NCI-H146 treated with DMSO at 0.1 percent for 48 hours (cell line): ENCODE results near the gene ADCY2.

Source experiments
- DNase-seq: peaks from one replicate; lab custom pipeline; 2025; ENCODE audit not compliant: unreplicated experiment; lab: John Stamatoyannopoulos, UW

Gene ADCY2

DNA sequence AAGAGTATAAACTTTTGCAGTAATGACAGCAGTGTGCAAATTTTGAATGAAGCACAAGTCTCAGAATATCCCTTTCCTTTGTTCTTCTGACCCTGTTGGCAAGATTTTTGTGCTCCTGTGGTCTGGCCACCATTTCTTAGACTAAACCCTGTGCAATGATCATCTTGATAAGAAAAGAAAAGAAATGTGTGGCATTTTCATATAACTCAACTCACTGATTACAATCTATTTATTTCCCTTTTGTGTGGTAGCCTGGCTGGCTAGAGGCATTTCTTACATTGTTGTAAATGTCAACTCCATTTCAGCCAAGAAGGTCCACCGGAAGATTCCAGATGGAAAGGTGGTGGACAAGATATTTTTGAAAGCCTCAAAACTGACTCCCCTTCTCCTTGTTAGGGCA is 41.9 kb downstream of the ADCY2 start:
- DNase-seq, result no peak

GRCh38 chr5:7445068-7445467 is 49.1 kb downstream of the ADCY2 start:
- no peak for DNase-seq

DNA sequence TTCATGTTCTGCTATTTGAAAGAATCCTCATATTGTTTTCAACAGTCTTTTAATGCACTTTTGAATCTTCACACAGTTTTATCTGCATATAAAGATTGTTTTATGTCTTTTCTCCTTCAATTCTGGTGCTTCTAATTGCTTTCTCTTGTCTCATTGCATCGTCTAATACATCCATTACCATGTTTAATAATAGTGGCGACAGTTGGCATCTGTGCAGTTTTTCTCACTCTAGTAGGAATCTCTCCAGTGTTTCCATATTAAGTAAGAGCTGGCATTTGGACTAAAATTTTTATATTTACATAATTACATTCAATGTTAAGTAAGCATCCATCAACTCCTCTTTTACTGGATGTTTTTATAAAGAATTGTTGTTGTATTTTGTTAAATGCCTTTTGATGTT is 49.9 kb downstream of the ADCY2 start:
- DNase-seq, result no peak

DNA sequence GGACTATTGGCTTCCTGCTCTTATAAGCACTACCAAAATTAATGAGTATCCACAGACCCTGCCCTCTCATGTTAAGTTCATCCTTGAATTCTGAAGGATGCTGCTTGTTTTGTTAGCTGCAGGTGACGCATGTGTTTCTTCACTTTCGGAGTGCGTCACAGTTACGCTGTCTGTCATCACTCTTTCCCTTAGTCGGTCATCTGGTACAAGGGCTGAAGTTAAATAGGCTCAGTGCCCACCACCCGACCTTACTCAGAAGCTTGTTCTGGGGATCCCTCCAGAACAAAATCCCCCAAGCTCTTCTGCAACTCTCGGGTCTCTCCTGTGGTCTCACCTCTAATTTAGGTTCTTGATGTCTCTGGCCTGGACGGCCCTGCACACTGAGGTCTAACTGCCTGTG is 51.0 kb downstream of the ADCY2 start:
- no peak for DNase-seq

DNA sequence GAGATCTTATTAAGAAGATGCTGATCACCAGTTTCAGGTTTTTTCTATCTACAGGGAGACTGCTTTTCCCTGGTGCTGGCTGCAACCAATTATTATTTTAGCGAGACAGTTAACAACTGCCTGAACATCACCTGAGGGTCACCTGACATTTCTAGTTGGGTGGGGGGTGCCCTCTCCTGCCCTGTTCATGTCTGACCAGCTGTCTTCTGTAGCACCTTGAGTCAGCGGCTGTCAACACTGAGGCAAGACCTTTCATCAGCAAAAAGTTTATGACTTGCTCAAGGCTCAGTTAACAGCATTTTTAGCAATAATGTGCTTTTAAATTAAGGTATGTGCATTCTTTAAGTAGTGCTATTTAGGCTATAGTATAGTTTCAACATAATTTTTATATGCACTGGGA is 58.0 kb downstream of the ADCY2 start:
- DNase-seq, result no peak

GRCh38 chr5:7456206-7456605 is 60.3 kb downstream of the ADCY2 start:
- DNase-seq, result no peak

GRCh38 chr5:7461371-7461770 is 65.4 kb downstream of the ADCY2 start:
- no peak for DNase-seq

- no peak for DNase-seq
These were observed 66.8 kb downstream of the ADCY2 start for GRCh38 chr5:7462758-7463157.

DNA sequence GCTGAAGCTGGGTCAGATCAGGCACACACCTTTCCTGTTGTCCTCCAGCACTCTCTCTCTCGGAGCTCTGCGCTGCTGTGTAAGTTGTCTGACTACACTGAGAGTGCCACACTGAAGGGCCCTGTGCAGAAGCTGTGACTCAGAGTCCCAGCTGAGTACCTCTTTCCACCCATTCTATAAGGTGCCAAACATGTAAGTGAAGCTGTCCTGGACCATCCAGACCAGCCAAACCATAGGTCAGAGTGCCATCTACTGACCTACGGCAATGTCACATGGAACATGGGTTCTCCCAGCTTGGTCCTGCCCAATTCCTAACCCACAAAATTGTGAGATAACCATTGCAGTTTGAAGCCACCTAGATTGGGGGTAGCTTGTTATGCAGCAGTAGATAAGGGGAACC is 68.2 kb downstream of the ADCY2 start:
- no peak for DNase-seq

- DNase-seq, result no peak
These were observed 71.2 kb downstream of the ADCY2 start for GRCh38 chr5:7467179-7467578.

DNA sequence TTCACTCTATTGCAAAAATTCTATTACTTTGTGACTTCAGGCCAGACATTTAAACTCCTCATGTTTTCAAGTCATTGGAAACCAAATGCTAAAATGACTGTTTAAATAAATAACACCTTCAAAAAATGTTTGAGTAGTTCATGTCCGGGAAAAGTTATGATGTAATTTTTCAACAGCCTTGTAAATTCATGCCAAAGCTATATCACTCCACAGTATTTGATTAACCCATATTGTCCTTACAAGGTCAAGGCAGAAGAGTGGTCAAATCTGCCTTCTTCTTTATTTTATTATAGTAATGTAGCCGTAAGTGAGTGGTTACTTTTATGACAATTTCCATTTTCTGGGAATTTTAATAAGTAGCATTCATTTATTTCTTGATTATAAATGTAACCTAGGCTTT is 72.8 kb downstream of the ADCY2 start:
- DNase-seq, result no peak

- DNase-seq, result no peak
These were observed 75.8 kb downstream of the ADCY2 start for GRCh38 chr5:7471710-7472109.

- no peak for DNase-seq
These were observed 77.2 kb downstream of the ADCY2 start for GRCh38 chr5:7473115-7473514.

DNA sequence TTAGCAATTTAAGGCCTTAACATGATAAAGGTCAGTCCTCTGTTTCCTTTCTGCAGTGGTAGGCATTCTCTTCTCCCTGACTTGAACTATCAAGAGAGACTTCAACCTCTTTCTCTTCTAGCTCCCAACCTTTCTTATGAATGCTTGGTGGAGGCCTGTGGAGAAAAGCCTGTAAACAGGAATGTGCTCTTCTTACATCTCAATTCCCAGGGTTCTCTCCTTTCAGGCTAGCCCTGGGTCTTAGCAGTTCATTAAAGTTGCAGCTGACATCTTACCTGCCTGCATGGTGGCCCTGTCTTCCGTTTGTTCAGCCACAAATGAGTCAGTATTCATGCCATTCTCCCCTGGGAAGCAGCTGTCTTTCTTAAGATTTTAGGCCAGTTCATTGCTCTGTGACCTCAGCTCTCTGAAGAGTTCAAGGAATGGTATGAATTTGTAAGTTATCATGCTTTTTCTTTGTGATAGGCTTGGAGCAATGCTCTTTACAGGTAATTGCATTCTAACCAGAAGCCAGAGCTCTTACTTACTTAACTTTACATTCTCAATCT is 77.8 kb downstream of the ADCY2 start:
- no peak for DNase-seq

DNA sequence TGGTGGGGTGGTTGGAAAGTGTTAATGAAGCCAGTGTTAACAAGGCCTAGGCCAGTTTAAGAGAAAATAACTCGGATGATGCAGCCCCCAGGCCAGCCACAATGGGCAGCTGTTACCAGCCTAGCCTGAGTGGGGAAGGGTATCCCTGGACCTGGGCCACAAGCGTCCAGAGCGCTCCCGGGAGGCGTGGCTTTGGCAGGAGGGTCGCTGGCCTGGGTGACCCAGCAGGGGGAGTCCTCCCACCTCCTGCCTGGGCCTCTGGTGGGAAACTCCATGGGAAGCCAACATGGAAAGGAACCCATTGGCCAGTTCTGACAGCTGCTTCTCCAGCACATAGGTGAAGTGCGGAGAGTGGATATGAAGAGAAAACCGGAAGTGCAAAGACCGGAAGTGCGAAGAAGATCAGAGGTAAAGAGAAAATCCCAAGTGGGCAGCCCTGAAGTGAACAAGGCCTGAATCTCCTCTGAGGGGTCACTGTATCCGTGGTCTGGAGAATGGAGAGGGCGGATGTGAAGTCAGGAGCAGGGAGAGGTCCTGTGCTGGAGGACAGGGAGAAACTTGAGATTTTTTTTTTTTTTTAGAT is 79.0 kb downstream of the ADCY2 start:
- no peak for DNase-seq

DNA sequence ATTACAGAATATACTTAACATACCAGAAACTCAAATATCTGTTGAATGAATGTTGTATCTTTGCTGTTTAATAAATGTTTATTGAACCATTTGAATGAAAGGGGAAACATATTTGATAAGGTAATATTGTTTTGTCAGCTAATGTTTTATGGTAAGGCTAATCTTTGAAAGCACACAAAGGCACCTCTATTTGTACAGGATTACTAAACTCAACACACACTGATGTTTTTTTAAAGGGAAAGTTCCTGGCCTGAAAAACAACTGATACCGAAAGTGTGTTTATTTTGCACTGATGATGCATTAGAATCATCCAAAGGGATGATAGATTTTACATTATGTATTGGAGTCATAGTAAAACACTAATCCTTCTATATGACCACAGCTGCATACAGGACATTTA is 82.5 kb downstream of the ADCY2 start:
- no peak for DNase-seq

- DNase-seq, result no peak
These were observed 92.8 kb downstream of the ADCY2 start for GRCh38 chr5:7488734-7489133.

DNA sequence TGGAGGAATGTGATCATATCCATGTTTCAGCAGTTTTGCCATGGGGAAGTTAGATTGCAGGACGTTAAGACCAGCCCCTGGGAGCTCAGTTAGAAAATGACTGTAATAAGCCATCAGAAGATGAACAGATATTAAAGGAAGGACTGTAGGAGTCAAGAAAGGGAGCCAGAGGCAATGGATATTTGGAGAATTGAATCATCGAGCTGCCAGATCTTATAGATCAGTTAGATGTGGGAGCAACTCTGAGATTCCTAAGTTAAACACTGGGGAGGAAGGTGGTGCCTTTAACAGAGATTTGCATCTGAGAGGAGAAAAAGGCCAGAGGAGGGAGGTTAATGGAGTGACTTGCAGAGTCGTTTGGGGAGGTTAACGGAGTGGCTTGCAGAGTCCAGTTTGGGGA is 96.4 kb downstream of the ADCY2 start:
- no peak for DNase-seq

GRCh38 chr5:7493081-7493480 is 97.1 kb downstream of the ADCY2 start:
- no peak for DNase-seq

- DNase-seq, result no peak
These were observed 97.7 kb downstream of the ADCY2 start for GRCh38 chr5:7493622-7494021.

DNA sequence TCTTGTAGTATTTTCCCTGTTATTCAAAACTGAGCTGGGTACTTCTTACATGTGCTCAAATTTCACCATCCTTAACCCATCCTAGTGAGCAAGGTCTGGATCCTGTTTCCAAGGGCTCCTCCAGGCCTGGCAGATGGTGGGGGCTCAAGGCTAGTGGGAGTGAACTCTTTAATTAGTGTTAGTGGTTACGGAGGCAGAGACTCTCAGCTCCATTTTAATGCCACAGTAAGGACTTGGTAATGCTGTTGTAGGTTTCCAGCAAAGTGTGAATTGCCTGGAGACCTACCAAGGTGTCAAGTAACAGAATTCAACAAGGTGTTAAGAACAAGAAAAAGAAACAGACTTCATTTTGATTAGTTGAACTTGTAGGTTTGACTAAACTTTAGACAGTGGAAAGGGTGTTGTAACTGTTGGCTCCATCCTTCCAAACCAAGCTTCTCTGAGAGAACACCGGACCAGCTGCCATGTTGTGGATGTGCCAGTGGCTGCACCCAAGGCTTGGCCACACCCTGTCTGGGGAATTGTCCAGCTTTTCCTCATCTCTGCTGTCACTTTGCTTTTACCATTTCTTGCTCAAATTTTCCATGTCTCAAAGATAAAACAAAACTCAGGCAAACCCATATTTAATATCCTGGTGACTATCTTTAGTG is 98.7 kb downstream of the ADCY2 start:
- no peak for DNase-seq

DNA sequence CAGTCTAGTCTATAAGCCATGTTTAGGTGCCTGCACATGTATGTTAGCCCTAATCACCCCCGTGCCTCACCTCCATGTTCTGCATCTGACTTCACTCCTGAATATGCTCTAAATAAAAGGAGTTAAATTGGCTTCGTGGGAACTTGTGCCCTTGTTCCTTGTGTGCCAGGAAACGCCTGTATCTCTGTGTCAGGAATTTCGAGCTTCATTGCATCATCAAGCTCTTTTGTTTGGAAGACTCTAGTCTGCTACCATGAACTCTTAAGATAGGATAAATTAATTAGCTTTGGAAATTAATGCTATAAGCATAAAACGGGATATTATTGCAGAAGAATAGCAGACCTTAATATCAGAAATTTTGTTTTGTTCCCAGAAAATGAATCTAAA is 99.2 kb downstream of the ADCY2 start:
- DNase-seq, result no peak

- DNase-seq, result no peak
These were observed 104.3 kb downstream of the ADCY2 start for GRCh38 chr5:7500256-7500655.
